ENCODE results near the gene PSMB5. TPM values are rescaled to one million over a fixed set of nuclear protein-coding genes. Genes with fewer than 3 reads are reported as not detected.

Gene PSMB5
- polyA plus RNA-seq, 1 donor from 2014 or later: 147 TPM

DNA sequence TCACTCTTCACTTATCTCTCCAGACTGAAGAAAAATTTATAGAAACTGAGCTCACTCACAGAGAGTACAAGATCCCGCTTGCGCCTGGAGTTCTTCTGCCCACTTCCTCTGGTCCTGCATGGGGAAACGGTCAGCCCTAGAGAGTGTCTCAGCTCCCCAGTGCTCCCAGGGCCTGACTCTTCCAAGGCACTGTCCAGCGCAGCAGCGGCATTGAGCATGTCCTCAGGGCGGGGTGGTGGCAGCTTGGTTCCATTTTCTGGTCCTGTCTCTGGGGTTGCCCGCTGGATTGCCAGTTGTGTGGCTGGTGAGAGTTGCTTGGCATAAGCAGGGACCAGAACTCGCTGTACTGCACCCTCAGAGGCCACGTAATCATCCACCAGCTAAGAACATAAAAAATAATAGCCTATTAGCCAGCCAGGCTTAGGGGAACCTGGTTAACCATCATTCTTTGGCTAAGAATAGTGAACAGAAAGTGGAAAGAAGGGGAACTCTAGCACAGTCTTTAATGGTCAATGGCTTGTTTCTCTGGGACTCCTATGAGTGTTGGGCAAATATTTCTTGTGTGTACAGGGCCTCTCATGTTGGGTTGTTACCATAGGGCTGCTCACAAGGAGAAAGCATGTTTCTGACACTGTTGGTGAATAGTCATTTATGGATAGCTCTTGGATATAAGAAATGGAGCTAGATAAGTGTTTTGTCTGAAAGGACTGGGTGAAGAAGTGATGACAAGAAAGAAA, 38.6 kb downstream of the PSMB5 start:
- H4K20me1 ChIP-seq (ENCODE audit: insufficient read depth): no peaks in the 10 kb centered on the region
- no peaks in the 10 kb centered on the region for H3K9me3 ChIP-seq (ENCODE audit: low read length)
- no peak overlapping the region for H3K4me2 ChIP-seq (ENCODE audit: low read length)
- H3K9ac ChIP-seq (ENCODE audit: low read length): no peak overlapping the region
- no peaks in the 10 kb centered on the region for H3K79me2 ChIP-seq (replicated peaks; ENCODE audit: insufficient read depth, low read length)
- no peak for TF ChIP-seq TAF1 (IDR thresholded peaks at IDR 0.05; ENCODE audit: low read depth)
- TF ChIP-seq RAD21 (conservative IDR thresholded peaks at IDR 0.05): no peak
- TF ChIP-seq EP300 (conservative IDR thresholded peaks at IDR 0.05; ENCODE audit: poor library complexity, severe bottlenecking): no peak
- H3K27me3 ChIP-seq (ENCODE audit: insufficient read depth, low read depth, low read length): no peaks in the 10 kb centered on the region
- H2AFZ ChIP-seq (ENCODE audit: low read depth, low read length): no peak overlapping the region
- no peaks in the 10 kb centered on the region for H3K36me3 ChIP-seq (ENCODE audit: insufficient read depth, low read length)
- H3K4me3 ChIP-seq (ENCODE audit: low read length): no peak overlapping the region
- no peaks in the 10 kb centered on the region for H3F3A ChIP-seq (ENCODE audit: insufficient read depth, low read length, poor library complexity, severe bottlenecking)
- H3K27ac ChIP-seq (ENCODE audit: low read length): no peak overlapping the region
- H3K9me2 ChIP-seq (ENCODE audit: insufficient read depth, low read length): no peaks in the 10 kb centered on the region

DNA sequence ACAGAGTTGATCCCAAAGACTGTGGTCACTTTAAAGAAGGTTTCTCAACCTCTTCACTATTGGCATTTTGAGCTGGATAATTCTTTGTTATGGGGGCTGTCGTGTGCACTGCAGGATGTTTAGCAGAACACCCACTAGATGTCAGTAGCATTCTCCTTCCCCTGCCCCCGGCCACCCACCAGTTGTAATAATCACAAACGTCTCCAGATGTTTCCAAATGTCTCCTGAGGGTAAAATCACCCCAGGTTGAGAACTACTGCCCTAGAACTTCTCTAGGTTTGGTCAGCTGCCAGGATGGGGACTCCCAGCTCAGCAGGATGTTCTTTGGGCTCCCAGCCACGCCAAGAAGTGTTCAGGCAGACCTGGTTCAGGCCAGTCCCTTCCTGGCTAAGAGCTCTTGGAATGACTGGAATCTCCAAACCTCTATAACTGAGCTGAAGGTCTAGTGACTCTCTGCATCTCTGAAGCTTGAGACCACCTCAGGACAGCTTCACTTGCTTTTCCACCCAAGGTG, 39.9 kb downstream of the PSMB5 start:
- Histone ChIP-seq H3K9me3 (ENCODE audit: low read length) (no peaks in the 10 kb centered on the region), H3K27me3 (ENCODE audit: insufficient read depth, low read depth, low read length) (no peaks in the 10 kb centered on the region), H3K27ac (ENCODE audit: low read length) (no peak overlapping the region)

DNA sequence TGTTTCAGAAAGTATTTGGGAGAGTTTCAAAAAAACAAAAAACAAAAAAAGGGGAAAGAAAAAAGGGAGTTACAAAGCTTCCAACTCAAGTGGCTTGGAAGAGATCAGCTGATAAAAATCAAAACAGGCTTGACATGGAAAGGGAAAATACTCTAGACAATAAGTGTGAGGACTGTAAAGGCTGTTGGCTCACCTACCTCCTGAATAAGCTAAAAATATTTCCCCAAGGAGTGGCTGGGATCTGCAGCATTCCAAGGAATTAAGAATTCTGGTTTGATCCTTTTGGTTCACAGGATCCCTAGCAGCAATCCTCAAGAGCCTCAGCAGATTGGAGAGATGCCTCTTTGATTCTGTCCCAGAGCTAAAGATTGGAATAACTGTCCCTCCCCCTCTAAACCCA, 41.2 kb downstream of the PSMB5 start:
- no peaks in the 10 kb centered on the region for H3F3A ChIP-seq (ENCODE audit: insufficient read depth, low read length, poor library complexity, severe bottlenecking)
- TF ChIP-seq TAF1 (IDR thresholded peaks at IDR 0.05; ENCODE audit: low read depth) (no peak), POLR2AphosphoS5 (IDR thresholded peaks at IDR 0.05) (no peak)
- TF ChIP-seq, protein P1, sequence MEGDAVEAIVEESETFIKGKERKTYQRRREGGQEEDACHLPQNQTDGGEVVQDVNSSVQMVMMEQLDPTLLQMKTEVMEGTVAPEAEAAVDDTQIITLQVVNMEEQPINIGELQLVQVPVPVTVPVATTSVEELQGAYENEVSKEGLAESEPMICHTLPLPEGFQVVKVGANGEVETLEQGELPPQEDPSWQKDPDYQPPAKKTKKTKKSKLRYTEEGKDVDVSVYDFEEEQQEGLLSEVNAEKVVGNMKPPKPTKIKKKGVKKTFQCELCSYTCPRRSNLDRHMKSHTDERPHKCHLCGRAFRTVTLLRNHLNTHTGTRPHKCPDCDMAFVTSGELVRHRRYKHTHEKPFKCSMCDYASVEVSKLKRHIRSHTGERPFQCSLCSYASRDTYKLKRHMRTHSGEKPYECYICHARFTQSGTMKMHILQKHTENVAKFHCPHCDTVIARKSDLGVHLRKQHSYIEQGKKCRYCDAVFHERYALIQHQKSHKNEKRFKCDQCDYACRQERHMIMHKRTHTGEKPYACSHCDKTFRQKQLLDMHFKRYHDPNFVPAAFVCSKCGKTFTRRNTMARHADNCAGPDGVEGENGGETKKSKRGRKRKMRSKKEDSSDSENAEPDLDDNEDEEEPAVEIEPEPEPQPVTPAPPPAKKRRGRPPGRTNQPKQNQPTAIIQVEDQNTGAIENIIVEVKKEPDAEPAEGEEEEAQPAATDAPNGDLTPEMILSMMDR (IDR thresholded peaks at IDR 0.05; ENCODE audit: poor library complexity, severe bottlenecking): no peak
- TF ChIP-seq, protein P2, sequence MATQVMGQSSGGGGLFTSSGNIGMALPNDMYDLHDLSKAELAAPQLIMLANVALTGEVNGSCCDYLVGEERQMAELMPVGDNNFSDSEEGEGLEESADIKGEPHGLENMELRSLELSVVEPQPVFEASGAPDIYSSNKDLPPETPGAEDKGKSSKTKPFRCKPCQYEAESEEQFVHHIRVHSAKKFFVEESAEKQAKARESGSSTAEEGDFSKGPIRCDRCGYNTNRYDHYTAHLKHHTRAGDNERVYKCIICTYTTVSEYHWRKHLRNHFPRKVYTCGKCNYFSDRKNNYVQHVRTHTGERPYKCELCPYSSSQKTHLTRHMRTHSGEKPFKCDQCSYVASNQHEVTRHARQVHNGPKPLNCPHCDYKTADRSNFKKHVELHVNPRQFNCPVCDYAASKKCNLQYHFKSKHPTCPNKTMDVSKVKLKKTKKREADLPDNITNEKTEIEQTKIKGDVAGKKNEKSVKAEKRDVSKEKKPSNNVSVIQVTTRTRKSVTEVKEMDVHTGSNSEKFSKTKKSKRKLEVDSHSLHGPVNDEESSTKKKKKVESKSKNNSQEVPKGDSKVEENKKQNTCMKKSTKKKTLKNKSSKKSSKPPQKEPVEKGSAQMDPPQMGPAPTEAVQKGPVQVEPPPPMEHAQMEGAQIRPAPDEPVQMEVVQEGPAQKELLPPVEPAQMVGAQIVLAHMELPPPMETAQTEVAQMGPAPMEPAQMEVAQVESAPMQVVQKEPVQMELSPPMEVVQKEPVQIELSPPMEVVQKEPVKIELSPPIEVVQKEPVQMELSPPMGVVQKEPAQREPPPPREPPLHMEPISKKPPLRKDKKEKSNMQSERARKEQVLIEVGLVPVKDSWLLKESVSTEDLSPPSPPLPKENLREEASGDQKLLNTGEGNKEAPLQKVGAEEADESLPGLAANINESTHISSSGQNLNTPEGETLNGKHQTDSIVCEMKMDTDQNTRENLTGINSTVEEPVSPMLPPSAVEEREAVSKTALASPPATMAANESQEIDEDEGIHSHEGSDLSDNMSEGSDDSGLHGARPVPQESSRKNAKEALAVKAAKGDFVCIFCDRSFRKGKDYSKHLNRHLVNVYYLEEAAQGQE (IDR thresholded peaks at IDR 0.05; ENCODE audit: borderline replicate concordance): no peak
- no peak overlapping the region for H3K4me2 ChIP-seq (ENCODE audit: low read length)
- H3K79me2 ChIP-seq (replicated peaks; ENCODE audit: insufficient read depth, low read length): no peaks in the 10 kb centered on the region
- no peaks in the 10 kb centered on the region for H3K36me3 ChIP-seq (ENCODE audit: insufficient read depth, low read length)
- no peaks in the 10 kb centered on the region for H3K9me2 ChIP-seq (ENCODE audit: insufficient read depth, low read length)
- H3K9me3 ChIP-seq (ENCODE audit: low read length): no peaks in the 10 kb centered on the region
- H3K4me3 ChIP-seq (ENCODE audit: low read length): no peak overlapping the region
- H3K27ac ChIP-seq (ENCODE audit: low read length): no peak overlapping the region
- H3K27me3 ChIP-seq (ENCODE audit: insufficient read depth, low read depth, low read length): no peaks in the 10 kb centered on the region
- H4K20me1 ChIP-seq (ENCODE audit: insufficient read depth): no peaks in the 10 kb centered on the region
- H3K9ac ChIP-seq (ENCODE audit: low read length): no peak overlapping the region
- no peak overlapping the region for H2AFZ ChIP-seq (ENCODE audit: low read depth, low read length)

More for the DNA sequence above, 39.9 kb downstream of the PSMB5 start:
- Histone ChIP-seq H3K36me3 (ENCODE audit: insufficient read depth, low read length) (no peaks in the 10 kb centered on the region), H3K4me2 (ENCODE audit: low read length) (no peak overlapping the region), H2AFZ (ENCODE audit: low read depth, low read length) (no peak overlapping the region), H3K79me2 (replicated peaks; ENCODE audit: insufficient read depth, low read length) (no peaks in the 10 kb centered on the region), H3K4me3 (ENCODE audit: low read length) (no peak overlapping the region), H3K9me2 (ENCODE audit: insufficient read depth, low read length) (no peaks in the 10 kb centered on the region), H3K9ac (ENCODE audit: low read length) (no peak overlapping the region), H3F3A (ENCODE audit: insufficient read depth, low read length, poor library complexity, severe bottlenecking) (no peaks in the 10 kb centered on the region), H4K20me1 (ENCODE audit: insufficient read depth) (no peaks in the 10 kb centered on the region)
- TF ChIP-seq EP300 (conservative IDR thresholded peaks at IDR 0.05; ENCODE audit: poor library complexity, severe bottlenecking) (no peak), RAD21 (conservative IDR thresholded peaks at IDR 0.05) (peak; percentile 52), SMC3 (conservative IDR thresholded peaks at IDR 0.05; ENCODE audit: poor library complexity) (peak; percentile 56)
- TF ChIP-seq, protein P1 (IDR thresholded peaks at IDR 0.05; ENCODE audit: poor library complexity, severe bottlenecking): peak; percentile 64
